LNCaP clone FGC (cell line): ENCODE measurements around the gene GBE1.

ENCODE experiments used
- DNase-seq: peaks from one replicate; pipeline ENCODE4 v3.0.0-alpha.2; 2011; ENCODE audit warnings: low read depth
- H3K4me3 ChIP-seq: 2 replicates; pipeline ENCODE4 v1.5.1; 2011; ENCODE audit warnings: mild to moderate bottlenecking, low read depth, low read length, control low read depth
- CTCF ChIP-seq: IDR thresholded peaks from 2 replicates; pipeline ENCODE4 v1.5.1; 2012; ENCODE audit warnings: mild to moderate bottlenecking; ENCODE audit not compliant: control insufficient read depth, insufficient read depth; ENCODE audit errors: extremely low read depth

The GBE1 gene

GRCh38 chr3:81602781-81603180, 158.7 kb downstream of the GBE1 start:
- no peak for DNase-seq
- no peak overlapping the region for H3K4me3 ChIP-seq
- TF ChIP-seq CTCF, result no peak

- peak; percentile 95 for DNase-seq
- no peak for TF ChIP-seq CTCF
- H3K4me3 ChIP-seq, result no peak overlapping the region
Measured at GRCh38 chr3:81601707-81602305, 159.6 kb downstream of the GBE1 start.

GRCh38 chr3:81592101-81592500, 169.3 kb downstream of the GBE1 start:
- no peak for DNase-seq
- H3K4me3 ChIP-seq, result no peak overlapping the region
- TF ChIP-seq CTCF, result no peak

GRCh38 chr3:81585937-81586336, 175.5 kb downstream of the GBE1 start:
- DNase-seq, result no peak
- TF ChIP-seq CTCF, result no peak

GRCh38 chr3:81585056-81585455, 176.4 kb downstream of the GBE1 start:
- DNase-seq, result no peak
- no peak for TF ChIP-seq CTCF
- H3K4me3 ChIP-seq, result no peak overlapping the region

More at GRCh38 chr3:81585937-81586336, 175.5 kb downstream of the GBE1 start:
- H3K4me3 ChIP-seq, result no peak overlapping the region

- peak; percentile 88 for TF ChIP-seq CTCF
- no peak overlapping the region for H3K4me3 ChIP-seq
- no peak for DNase-seq
Measured at GRCh38 chr3:81581966-81582599, 179.4 kb downstream of the GBE1 start.

GRCh38 chr3:81580355-81580754, 181.1 kb downstream of the GBE1 start:
- no peak for TF ChIP-seq CTCF
- no peak overlapping the region for H3K4me3 ChIP-seq
- no peak for DNase-seq
